ENCODE measurements around the gene BOLL. TPM values are rescaled to one million over a fixed set of nuclear protein-coding genes. Genes with fewer than 3 reads are reported as not detected.

The BOLL gene
- total RNA-seq, 1 experiment from 2014 or later: not detected

DNA sequence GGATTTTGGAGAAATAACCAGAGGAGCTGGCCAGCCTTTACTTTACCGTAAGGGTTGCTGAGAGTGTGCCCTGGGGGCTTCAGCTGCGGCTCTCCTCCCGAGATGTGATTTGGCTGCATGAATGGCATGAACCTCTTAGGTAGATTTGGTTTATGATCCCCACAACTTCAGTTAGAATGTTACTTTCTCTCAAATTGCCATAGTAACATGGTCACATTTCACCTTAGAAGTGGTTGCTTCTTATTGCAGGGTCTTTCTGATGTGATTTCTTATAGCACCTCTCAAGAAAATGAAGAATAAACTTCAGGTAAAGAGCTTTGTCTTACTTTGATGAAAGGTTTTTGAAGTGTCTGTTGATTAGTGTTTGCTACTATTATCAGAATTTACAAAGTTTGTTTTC, 24.9 kb upstream of the BOLL start:
- no peaks in the 10 kb centered on the region for H3F3A ChIP-seq (ENCODE audit: insufficient read depth, low read depth)
- H2AFZ ChIP-seq: no peak overlapping the region
- H4K20me1 ChIP-seq (ENCODE audit: insufficient read depth): no peaks in the 10 kb centered on the region
- CTCF ChIA-PET: no interaction called here
- BruUV-seq (replicated peaks): no TSS peak
- no peak overlapping the region for H3K4me2 ChIP-seq
- no peak overlapping the region for H3K27ac ChIP-seq
- peaks cover 19% of the 10 kb centered on the region for H3K27me3 ChIP-seq (ENCODE audit: insufficient read depth, low read depth)
- H3K4me3 ChIP-seq: no peak overlapping the region
- POLR2A ChIA-PET (ENCODE audit: unreplicated experiment): no interaction called here
- H3K36me3 ChIP-seq (ENCODE audit: low read depth): no peaks in the 10 kb centered on the region
- TF ChIP-seq EZH2 (IDR thresholded peaks at IDR 0.05; ENCODE audit: low read depth): no peak
- no peaks in the 10 kb centered on the region for H3K9me3 ChIP-seq (ENCODE audit: insufficient read depth, low read depth)
- intact Hi-C loops (cut with micrococcal nuclease; ENCODE audit: unreplicated experiment): no loop called here
- no peaks in the 10 kb centered on the region for H3K79me2 ChIP-seq (ENCODE audit: low read depth)
- no peaks in the 10 kb centered on the region for H3K9me2 ChIP-seq (ENCODE audit: insufficient read depth)
- H3K4me1 ChIP-seq (replicated peaks; ENCODE audit: insufficient read depth): no peaks in the 10 kb centered on the region
- DNase-seq: no peak

DNA sequence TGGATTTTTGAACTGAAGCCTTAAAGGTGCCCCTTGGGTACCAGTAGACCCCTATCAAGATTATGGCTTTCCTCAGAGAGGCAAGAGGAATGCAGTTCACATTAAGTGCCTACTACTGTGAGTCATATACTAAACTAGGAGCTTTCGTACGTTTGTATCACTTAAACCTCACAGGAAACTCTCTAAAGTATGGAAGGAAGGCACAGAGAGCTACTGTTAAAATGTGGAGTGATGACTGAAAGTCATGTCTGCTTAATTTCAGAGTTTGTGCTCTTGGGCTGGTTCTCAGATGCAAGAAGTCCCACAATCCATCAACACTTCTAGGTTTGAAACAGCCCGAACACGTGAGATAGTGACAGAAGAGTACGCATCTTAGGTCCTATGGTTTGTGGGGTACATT, 23.9 kb upstream of the BOLL start:
- Histone ChIP-seq H4K20me1 (ENCODE audit: insufficient read depth) (no peaks in the 10 kb centered on the region), H3K9me2 (ENCODE audit: insufficient read depth) (no peaks in the 10 kb centered on the region), H3K4me3 (no peak overlapping the region), H3K27me3 (ENCODE audit: insufficient read depth, low read depth) (peaks cover 22% of the 10 kb centered on the region), H3K9me3 (ENCODE audit: insufficient read depth, low read depth) (no peaks in the 10 kb centered on the region), H3K4me1 (replicated peaks; ENCODE audit: insufficient read depth) (no peaks in the 10 kb centered on the region), H3K27ac (no peak overlapping the region), H3F3A (ENCODE audit: insufficient read depth, low read depth) (no peaks in the 10 kb centered on the region), H3K4me2 (no peak overlapping the region), H3K79me2 (ENCODE audit: low read depth) (no peaks in the 10 kb centered on the region), H2AFZ (no peak overlapping the region), H3K36me3 (ENCODE audit: low read depth) (no peaks in the 10 kb centered on the region)
- ChIA-PET POLR2A (ENCODE audit: unreplicated experiment) (no interaction called here), CTCF (no interaction called here)
- DNase-seq: no peak
- BruUV-seq (replicated peaks): no TSS peak
- TF ChIP-seq EZH2 (IDR thresholded peaks at IDR 0.05; ENCODE audit: low read depth): no peak
- TF ChIP-seq, protein P1, sequence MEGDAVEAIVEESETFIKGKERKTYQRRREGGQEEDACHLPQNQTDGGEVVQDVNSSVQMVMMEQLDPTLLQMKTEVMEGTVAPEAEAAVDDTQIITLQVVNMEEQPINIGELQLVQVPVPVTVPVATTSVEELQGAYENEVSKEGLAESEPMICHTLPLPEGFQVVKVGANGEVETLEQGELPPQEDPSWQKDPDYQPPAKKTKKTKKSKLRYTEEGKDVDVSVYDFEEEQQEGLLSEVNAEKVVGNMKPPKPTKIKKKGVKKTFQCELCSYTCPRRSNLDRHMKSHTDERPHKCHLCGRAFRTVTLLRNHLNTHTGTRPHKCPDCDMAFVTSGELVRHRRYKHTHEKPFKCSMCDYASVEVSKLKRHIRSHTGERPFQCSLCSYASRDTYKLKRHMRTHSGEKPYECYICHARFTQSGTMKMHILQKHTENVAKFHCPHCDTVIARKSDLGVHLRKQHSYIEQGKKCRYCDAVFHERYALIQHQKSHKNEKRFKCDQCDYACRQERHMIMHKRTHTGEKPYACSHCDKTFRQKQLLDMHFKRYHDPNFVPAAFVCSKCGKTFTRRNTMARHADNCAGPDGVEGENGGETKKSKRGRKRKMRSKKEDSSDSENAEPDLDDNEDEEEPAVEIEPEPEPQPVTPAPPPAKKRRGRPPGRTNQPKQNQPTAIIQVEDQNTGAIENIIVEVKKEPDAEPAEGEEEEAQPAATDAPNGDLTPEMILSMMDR (conservative IDR thresholded peaks at IDR 0.05): no peak
- intact Hi-C loops (cut with micrococcal nuclease; ENCODE audit: unreplicated experiment): no loop called here

DNA sequence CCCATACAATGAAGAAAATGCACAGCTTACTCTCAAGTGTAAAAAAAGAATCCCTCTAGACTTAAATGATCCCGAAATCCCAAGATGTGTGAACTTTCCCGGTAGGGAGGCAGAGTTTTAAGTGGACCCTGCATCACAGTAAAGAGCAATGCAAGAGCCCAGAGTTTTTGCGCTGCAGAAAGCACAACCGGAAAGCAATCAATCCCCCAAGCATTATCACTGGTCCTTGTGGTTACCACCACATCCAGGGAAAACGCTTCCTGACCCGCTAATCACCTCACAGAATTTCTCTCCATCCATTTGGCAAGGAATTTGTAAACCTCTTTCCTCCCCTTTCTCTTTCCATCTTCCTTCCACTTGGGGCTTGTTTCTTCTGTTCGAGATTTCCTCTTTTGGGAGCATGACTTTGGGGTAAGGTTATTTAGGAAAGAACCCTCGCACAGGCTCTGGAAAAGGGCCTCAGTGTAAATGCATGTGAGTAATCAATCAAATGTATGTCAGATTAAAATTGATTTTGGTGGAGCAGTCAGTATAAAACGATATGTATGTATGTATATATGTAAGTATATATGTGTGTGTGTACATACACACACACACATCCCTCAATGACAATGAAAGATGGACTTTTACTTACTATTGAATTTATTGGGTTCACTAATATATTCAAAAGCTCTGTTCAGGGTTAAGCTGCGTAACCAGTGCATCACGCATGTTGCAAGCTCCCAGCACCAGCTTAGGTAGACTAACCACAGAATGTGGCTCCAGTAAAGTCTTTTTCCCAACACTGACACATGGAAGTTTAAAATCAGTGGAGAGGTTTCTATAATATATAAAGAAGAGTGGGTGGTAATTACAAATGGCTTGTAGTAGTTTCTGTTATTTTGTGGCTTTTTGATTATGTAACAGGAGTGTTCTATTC, 20.9 kb upstream of the BOLL start:
- Histone ChIP-seq H3K36me3 (ENCODE audit: low read depth) (no peaks in the 10 kb centered on the region), H3F3A (ENCODE audit: insufficient read depth, low read depth) (no peaks in the 10 kb centered on the region), H2AFZ (no peak overlapping the region), H3K9me2 (ENCODE audit: insufficient read depth) (no peaks in the 10 kb centered on the region), H3K4me2 (no peak overlapping the region), H4K20me1 (ENCODE audit: insufficient read depth) (no peaks in the 10 kb centered on the region), H3K27ac (no peak overlapping the region), H3K27me3 (ENCODE audit: insufficient read depth, low read depth) (peaks cover 26% of the 10 kb centered on the region), H3K4me1 (replicated peaks; ENCODE audit: insufficient read depth) (no peaks in the 10 kb centered on the region), H3K4me3 (no peak overlapping the region), H3K9me3 (ENCODE audit: insufficient read depth, low read depth) (no peaks in the 10 kb centered on the region), H3K79me2 (ENCODE audit: low read depth) (no peaks in the 10 kb centered on the region)
- BruUV-seq (replicated peaks): no TSS peak
- intact Hi-C loops (cut with micrococcal nuclease; ENCODE audit: unreplicated experiment): no loop called here
- CTCF ChIA-PET: no interaction called here
- TF ChIP-seq EZH2 (IDR thresholded peaks at IDR 0.05; ENCODE audit: low read depth): no peak
- TF ChIP-seq, protein P1 (conservative IDR thresholded peaks at IDR 0.05): no peak
- no peak for DNase-seq
- POLR2A ChIA-PET (ENCODE audit: unreplicated experiment): no interaction called here

All from PC-9 (cell line).